DOHH2 (cell line): ENCODE data around the gene IPCEF1.

ENCODE experiments used
- CTCF ChIP-seq: fragments of 200-600 bp; sonication (generic); IDR thresholded peaks from one replicate; pipeline ENCODE4 v1.5.1; 2014; ENCODE audit warnings: antibody characterized with exemption, mild to moderate bottlenecking, low read depth, low read length; ENCODE audit not compliant: poor library complexity, severe bottlenecking
- EZH2phosphoT487 ChIP-seq: fragments of 200-600 bp; sonication (generic); IDR thresholded peaks from 2 replicates; pipeline ENCODE4 v1.6.1; 2017; ENCODE audit warnings: borderline replicate concordance, mild to moderate bottlenecking, antibody characterized with exemption, low read length, moderate library complexity, mixed read lengths

DNA sequence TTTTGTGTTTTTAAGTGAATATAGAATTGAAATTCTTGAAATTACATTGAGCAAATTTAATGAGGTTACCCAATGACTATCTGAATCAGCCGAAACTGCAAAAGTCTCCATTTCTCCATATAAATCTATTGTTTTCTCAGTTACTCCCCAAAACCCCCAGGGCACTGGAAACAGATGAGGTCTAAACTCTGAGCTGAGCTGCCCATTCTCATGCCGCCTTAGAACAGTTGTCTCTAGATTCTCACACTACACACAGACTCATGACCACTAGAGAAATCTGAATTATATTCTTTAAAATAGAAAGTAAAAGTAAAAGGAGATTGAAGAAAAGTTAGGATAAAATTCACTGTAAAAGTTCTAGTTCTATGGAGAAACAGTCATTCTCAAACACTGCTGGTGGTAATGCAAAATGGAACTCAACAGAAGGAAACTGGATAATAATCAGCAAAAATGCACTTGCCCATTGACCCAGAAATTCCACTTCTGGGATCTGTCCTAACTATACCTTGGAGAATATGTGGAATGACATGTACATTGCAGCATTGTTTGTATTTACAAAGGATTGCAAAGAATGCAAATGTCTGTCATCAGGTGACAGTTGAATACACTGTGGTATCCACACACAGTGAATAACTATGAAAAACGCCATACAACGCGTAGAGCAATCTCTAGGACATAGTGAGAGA lies 125.5 kb downstream of the IPCEF1 start:
- no peak for TF ChIP-seq CTCF
- TF ChIP-seq EZH2phosphoT487, result no peak
